HEK293 (cell line): ENCODE measurements around the gene POMP.

Experiments used
- CTCF ChIA-PET: fragments of 350-600 bp; formaldehyde crosslinking; extraction: SDS; loops from one replicate; lab custom pipeline; 2021; ENCODE audit warnings: antibody characterized with exemption; lab: Yijun Ruan, JAX
- POLR2A ChIA-PET: fragments of 300-600 bp; formaldehyde crosslinking; extraction: SDS; loops from one replicate; lab custom pipeline; 2020; ENCODE audit warnings: antibody characterized with exemption, inconsistent platforms; lab: Yijun Ruan, JAX
- H3K27ac ChIP-seq: fragments of 200-500 bp; sonication (Bioruptor generic); 2 replicates; pipeline ENCODE4 v1.5.1; 2014; ENCODE audit warnings: low read depth, low read length, control low read depth, inconsistent platforms; ENCODE audit errors: extremely low read depth
- H3K36me3 ChIP-seq, 2 experiments: fragments of 200-500 bp in 1 of 2; sonication (Bioruptor generic) in 1 of 2; 1 replicate in 1 of 2; 2 replicates in 1 of 2; pipeline ENCODE4 v1.5.1; 2014 to 2017; ENCODE audit warnings: inconsistent platforms in 2 of 2, low read length in 2 of 2; ENCODE audit not compliant: control insufficient read depth in 2 of 2, insufficient read depth in 1 of 2
- H3K4me1 ChIP-seq: fragments of 200-500 bp; sonication (Bioruptor generic); 2 replicates; pipeline ENCODE4 v1.5.1; 2014; ENCODE audit warnings: mild to moderate bottlenecking, low read length, inconsistent platforms; ENCODE audit not compliant: control insufficient read depth, insufficient read depth
- H3K4me3 ChIP-seq: 2 replicates; pipeline ENCODE4 v1.5.1; 2011; ENCODE audit warnings: low read depth, mild to moderate bottlenecking, control low read depth, low read length, moderate library complexity
- H3K9me3 ChIP-seq: fragments of 200-500 bp; sonication (Bioruptor generic); 2 replicates; pipeline ENCODE4 v1.5.1; 2014; ENCODE audit warnings: low read depth, low read length, inconsistent platforms; ENCODE audit not compliant: control insufficient read depth, insufficient read depth
- BCL11A ChIP-seq: fragments of 450-650 bp; formaldehyde crosslinking; IDR thresholded peaks from 2 replicates; pipeline ENCODE4 v1.5.1; 2016; ENCODE audit warnings: low read depth, missing biosample characterization, missing genetic modification characterization
- CTCF ChIP-seq: fragments of 450-650 bp; formaldehyde crosslinking; IDR thresholded peaks from 2 replicates; pipeline ENCODE4 v1.5.1; 2016; ENCODE audit warnings: missing biosample characterization, missing genetic modification characterization
- EGR2 ChIP-seq: fragments of 450-650 bp; formaldehyde crosslinking; IDR thresholded peaks from 2 replicates; pipeline ENCODE4 v1.5.1; 2016; ENCODE audit warnings: low read depth, missing biosample characterization, missing genetic modification characterization
- ELK4 ChIP-seq: IDR thresholded peaks from 2 replicates; pipeline ENCODE4 v1.6.1; 2011; ENCODE audit warnings: mild to moderate bottlenecking, low read depth, low read length, borderline replicate concordance
- RBAK ChIP-seq: fragments of 450-650 bp; formaldehyde crosslinking; IDR thresholded peaks from 2 replicates; pipeline ENCODE4 v1.5.1; 2016; ENCODE audit warnings: missing biosample characterization, missing genetic modification characterization
- SP2 ChIP-seq: fragments of 450-650 bp; formaldehyde crosslinking; IDR thresholded peaks from 2 replicates; pipeline ENCODE4 v1.5.1; 2016; ENCODE audit warnings: missing biosample characterization, missing genetic modification characterization
- WT1 ChIP-seq: fragments of 450-650 bp; formaldehyde crosslinking; IDR thresholded peaks from 2 replicates; pipeline ENCODE4 v1.5.1; 2016; ENCODE audit warnings: missing biosample characterization, missing genetic modification characterization
- ZBTB17 ChIP-seq: fragments of 450-650 bp; formaldehyde crosslinking; IDR thresholded peaks from 2 replicates; pipeline ENCODE4 v1.5.1; 2016; ENCODE audit warnings: missing biosample characterization, missing genetic modification characterization
- ZBTB21 ChIP-seq: fragments of 450-650 bp; formaldehyde crosslinking; IDR thresholded peaks from 2 replicates; pipeline ENCODE4 v1.5.1; 2017; ENCODE audit warnings: missing biosample characterization, missing genetic modification characterization
- ZFHX2 ChIP-seq: fragments of 450-650 bp; formaldehyde crosslinking; conservative IDR thresholded peaks from 2 replicates; pipeline ENCODE4 v1.5.1; 2016; ENCODE audit warnings: missing biosample characterization, missing genetic modification characterization
- ZFP3 ChIP-seq: fragments of 450-650 bp; formaldehyde crosslinking; IDR thresholded peaks from 2 replicates; pipeline ENCODE4 v1.5.1; 2016; ENCODE audit warnings: low read depth, missing biosample characterization, missing genetic modification characterization
- ZNF138 ChIP-seq: fragments of 450-650 bp; formaldehyde crosslinking; IDR thresholded peaks from 2 replicates; pipeline ENCODE4 v1.5.1; 2016; ENCODE audit warnings: missing biosample characterization, missing genetic modification characterization, borderline replicate concordance
- ZNF146 ChIP-seq: fragments of 450-650 bp; formaldehyde crosslinking; IDR thresholded peaks from 2 replicates; pipeline ENCODE4 v1.5.1; 2016; ENCODE audit warnings: missing biosample characterization, missing genetic modification characterization
- ZNF157 ChIP-seq: fragments of 450-650 bp; formaldehyde crosslinking; IDR thresholded peaks from 2 replicates; pipeline ENCODE4 v1.5.1; 2016; ENCODE audit warnings: missing biosample characterization, missing genetic modification characterization
- ZNF26 ChIP-seq: fragments of 450-650 bp; formaldehyde crosslinking; IDR thresholded peaks from 2 replicates; pipeline ENCODE4 v1.5.1; 2016; ENCODE audit warnings: missing biosample characterization, missing genetic modification characterization
- ZNF266 ChIP-seq: fragments of 450-650 bp; formaldehyde crosslinking; IDR thresholded peaks from 2 replicates; pipeline ENCODE4 v1.5.1; 2016; ENCODE audit warnings: missing biosample characterization, missing genetic modification characterization, low read depth
- ZNF37A ChIP-seq: fragments of 450-650 bp; IDR thresholded peaks from 2 replicates; pipeline ENCODE4 v1.5.1; 2018; ENCODE audit warnings: missing biosample characterization, missing genetic modification characterization
- ZNF423 ChIP-seq: fragments of 450-650 bp; formaldehyde crosslinking; IDR thresholded peaks from 2 replicates; pipeline ENCODE4 v1.5.1; 2016; ENCODE audit warnings: missing biosample characterization, missing genetic modification characterization
- ZNF473 ChIP-seq: fragments of 450-650 bp; formaldehyde crosslinking; IDR thresholded peaks from 2 replicates; pipeline ENCODE4 v1.5.1; 2017; ENCODE audit warnings: missing biosample characterization, missing genetic modification characterization
- ZNF555 ChIP-seq: fragments of 450-650 bp; formaldehyde crosslinking; conservative IDR thresholded peaks from 2 replicates; pipeline ENCODE4 v1.5.1; 2017; ENCODE audit warnings: missing biosample characterization, mild to moderate bottlenecking, missing genetic modification characterization, inconsistent platforms
- ZNF654 ChIP-seq: fragments of 450-650 bp; formaldehyde crosslinking; IDR thresholded peaks from 2 replicates; pipeline ENCODE4 v1.5.1; 2016; ENCODE audit warnings: low read depth, missing biosample characterization, missing genetic modification characterization
- ZNF776 ChIP-seq: fragments of 450-650 bp; formaldehyde crosslinking; IDR thresholded peaks from 2 replicates; pipeline ENCODE4 v1.5.0; 2017; ENCODE audit warnings: missing biosample characterization, missing genetic modification characterization, borderline replicate concordance
- ZNF791 ChIP-seq: fragments of 450-650 bp; formaldehyde crosslinking; IDR thresholded peaks from 2 replicates; pipeline ENCODE4 v1.5.1; 2016; ENCODE audit warnings: missing biosample characterization, missing genetic modification characterization

The POMP gene

GRCh38 chr13:28611654-28612131 is 47.2 kb upstream of the POMP start (continued):
- TF ChIP-seq ZNF138 (tag by site-specific recombination), result no peak

- H3K4me3 ChIP-seq, result no peak overlapping the region
- no peak for TF ChIP-seq ZNF26 (tag by site-specific recombination)
- no peak for TF ChIP-seq ZNF473
- no peak for TF ChIP-seq ZNF423 (tag by site-specific recombination)
- no peak for TF ChIP-seq CTCF (tag by site-specific recombination)
- no peak for TF ChIP-seq ZNF157 (tag by site-specific recombination)
- no peak for TF ChIP-seq ZNF776 (tag by site-specific recombination)
- no peak for TF ChIP-seq ZNF654
- TF ChIP-seq ZNF37A, result no peak
- TF ChIP-seq EGR2, result peak; percentile 46; the same call in 1 of the 2 replicates
- no peak for TF ChIP-seq BCL11A (tag by site-specific recombination)
- TF ChIP-seq ZNF555 (tag by site-specific recombination), result no peak
- TF ChIP-seq ZNF266 (tag by site-specific recombination), result no peak
- TF ChIP-seq ZFHX2 (tag by site-specific recombination), result peak; percentile 48; the same call in 1 of the 2 replicates
- no peak for TF ChIP-seq WT1 (tag by site-specific recombination)
- TF ChIP-seq RBAK (tag by site-specific recombination), result no peak
- TF ChIP-seq, all 188 proteins: peak for 2
- Histone ChIP-seq H3K4me1 (no peaks in the 10 kb centered on the region), H3K9me3 (no peaks in the 10 kb centered on the region), H3K27ac (no peak overlapping the region), H3K36me3 (no peaks in the 10 kb centered on the region)
- POLR2A ChIA-PET, result no interaction called here
- CTCF ChIA-PET, result interaction anchor here (1.0 kb wide), 1 partner anchor 23 kb away, joined by 3 read pairs; no protein-coding TSS in a partner anchor
Observed at GRCh38 chr13:28613562-28613961, 45.4 kb upstream of the POMP start.

GRCh38 chr13:28615916-28616446 is 42.9 kb upstream of the POMP start:
- no peaks in the 10 kb centered on the region for H3K9me3 ChIP-seq
- no peaks in the 10 kb centered on the region for H3K36me3 ChIP-seq
- H3K27ac ChIP-seq, result no peak overlapping the region
- ChIA-PET POLR2A (no interaction called here), CTCF (no interaction called here)
- TF ChIP-seq ZNF146 (tag by site-specific recombination) (peak; percentile 92), ZFP3 (no peak), ELK4 (no peak), ZNF791 (tag by site-specific recombination) (no peak), SP2 (tag by site-specific recombination) (no peak), ZBTB21 (tag by site-specific recombination) (no peak), ZBTB17 (no peak)
- no peaks in the 10 kb centered on the region for H3K4me1 ChIP-seq
- no peak overlapping the region for H3K4me3 ChIP-seq
